HepG2 (cell line): Measurements from ENCODE around the gene IDNK. TPM values are rescaled to one million over a fixed set of nuclear protein-coding genes. Genes with fewer than 3 reads are reported as not detected.

ENCODE experiments used
- ATAC-seq: fragments of 200-7000 bp; cut with Tn5 transposase; 3 replicates; pipeline ENCODE4 v1.9.1; 2020; ENCODE audit warnings: mild to moderate bottlenecking, moderate library complexity
- BruUV-seq: library from RNA; stranded (reverse); fragments of 400-500 nt; replicated peaks from 2 replicates; lab custom pipeline; 2021; lab: Mats Ljungman, UMichigan
- CTCF ChIA-PET: fragments of 300-600 bp; formaldehyde crosslinking; extraction: SDS; loops from one replicate; lab custom pipeline; 2021; ENCODE audit warnings: low total read pairs, inconsistent platforms, low intra/inter-chr PET ratio; lab: Yijun Ruan, JAX
- POLR2A ChIA-PET: fragments of 350-600 bp; sonication (Branson Sonifier 250); formaldehyde crosslinking; loops from one replicate; lab custom pipeline; 2020; ENCODE audit warnings: antibody characterized with exemption, inconsistent platforms; lab: Yijun Ruan, JAX
- DNase-seq: peaks from one replicate; pipeline ENCODE4 v3.0.0-alpha.2; 2015; ENCODE audit warnings: low spot score
- FAIRE-seq: peaks from 3 replicates; lab custom pipeline; 2011; peaks lifted over from hg19 to GRCh38; lab: Jason Lieb, UNC
- H2AFZ ChIP-seq: one replicate; pipeline ENCODE4 v1.6.1; 2011; ENCODE audit warnings: low read length, inconsistent platforms
- H3K27ac ChIP-seq: fragments of 300-600 bp; 3 replicates; pipeline ENCODE4 v1.8.0; 2011; ENCODE audit warnings: mixed run types, mild to moderate bottlenecking, mixed read lengths, low read length, inconsistent platforms; ENCODE audit not compliant: insufficient read depth; ENCODE audit errors: extremely low read length
- H3K27me3 ChIP-seq, 2 experiments: fragments of 200-600 bp in 1 of 2; 2 replicates in 1 of 2; 3 replicates in 1 of 2; pipeline versions ENCODE4 v1.6.0 to v1.8.0; 2011; ENCODE audit warnings: low read length in 2 of 2, mild to moderate bottlenecking in 2 of 2, moderate library complexity in 2 of 2, inconsistent platforms in 1 of 2; ENCODE audit not compliant: insufficient read depth in 2 of 2, control insufficient read depth in 1 of 2
- H3K36me3 ChIP-seq, 2 experiments: fragments of 200-600 bp in 1 of 2; replicated peaks in 1 of 2; 2 replicates in 1 of 2; 3 replicates in 1 of 2; pipeline versions ENCODE4 v1.5.1 to v1.8.0; 2011; ENCODE audit warnings: low read length in 2 of 2, inconsistent platforms in 1 of 2; ENCODE audit not compliant: insufficient read depth in 2 of 2, control insufficient read depth in 1 of 2
- H3K4me1 ChIP-seq: 2 replicates; pipeline ENCODE4 v1.5.1; 2012; ENCODE audit warnings: low read length, inconsistent platforms; ENCODE audit not compliant: insufficient read depth
- H3K4me2 ChIP-seq: 2 replicates; pipeline ENCODE4 v1.6.0; 2011; ENCODE audit warnings: low read depth, low read length, inconsistent platforms
- H3K4me3 ChIP-seq, 3 experiments: fragments of 200-600 bp in 1 of 3; sonication (generic), shearing (Covaris generic) in 1 of 3; replicated peaks in 1 of 3; 2 replicates each; pipeline ENCODE4 v1.5.1; 2011 to 2016; ENCODE audit warnings: low read length in 3 of 3, inconsistent platforms in 2 of 3, low read depth in 2 of 3, mild to moderate bottlenecking in 2 of 3, control low read depth in 1 of 3, mixed read lengths in 1 of 3; ENCODE audit not compliant: insufficient read depth in 1 of 3
- H3K79me2 ChIP-seq: one replicate; pipeline ENCODE4 v1.6.1; 2011; ENCODE audit warnings: low read length, inconsistent platforms; ENCODE audit not compliant: insufficient read depth
- H3K9ac ChIP-seq: 2 replicates; pipeline ENCODE4 v1.6.0; 2011; ENCODE audit warnings: mild to moderate bottlenecking, low read depth, low read length, inconsistent platforms; ENCODE audit not compliant: insufficient read depth
- H3K9me3 ChIP-seq: 2 replicates; pipeline ENCODE4 v1.5.1; 2012; ENCODE audit warnings: mild to moderate bottlenecking, low read length
- H4K20me1 ChIP-seq: 2 replicates; pipeline ENCODE4 v1.6.0; 2011; ENCODE audit warnings: inconsistent platforms, mild to moderate bottlenecking, low read length, moderate library complexity; ENCODE audit not compliant: insufficient read depth
- ATF7 ChIP-seq, 2 experiments: fragments of 450-650 bp in 1 of 2; sonication (generic) in 1 of 2; formaldehyde crosslinking in 1 of 2; IDR thresholded peaks; 2 replicates each; pipeline versions ENCODE4 v1.4.0 to v1.6.1; 2016 to 2020; ENCODE audit warnings: antibody characterized with exemption in 1 of 2, mild to moderate bottlenecking in 1 of 2, missing genetic modification reagents in 1 of 2
- CENPBD1 ChIP-seq: sonication (generic); formaldehyde crosslinking; IDR thresholded peaks from 2 replicates; pipeline ENCODE4 v1.8.0; 2022; ENCODE audit warnings: missing genetic modification reagents, low read depth, mild to moderate bottlenecking, borderline replicate concordance
- GTF3A ChIP-seq: sonication (generic); formaldehyde crosslinking; conservative IDR thresholded peaks from 2 replicates; pipeline ENCODE4 v1.4.0; 2020; ENCODE audit warnings: mild to moderate bottlenecking, missing genetic modification reagents
- HNF4G ChIP-seq, 2 experiments: sonication (generic) in 1 of 2; formaldehyde crosslinking in 1 of 2; IDR thresholded peaks; 2 replicates each; pipeline versions ENCODE4 v1.4.0 to v1.6.1; 2011 to 2020; ENCODE audit warnings: borderline replicate concordance in 2 of 2, low read depth in 2 of 2, mild to moderate bottlenecking in 2 of 2, low read length in 1 of 2, missing genetic modification reagents in 1 of 2, moderate library complexity in 1 of 2
- ISX ChIP-seq: sonication (generic); formaldehyde crosslinking; conservative IDR thresholded peaks from 2 replicates; pipeline ENCODE4 v1.5.0; 2020; ENCODE audit warnings: missing genetic modification reagents
- KLF6 ChIP-seq: IDR thresholded peaks from 2 replicates; pipeline ENCODE4 v1.8.0; 2016; ENCODE audit warnings: missing biosample characterization, missing genetic modification reagents
- MTERF4 ChIP-seq: sonication (generic); formaldehyde crosslinking; IDR thresholded peaks from 2 replicates; pipeline ENCODE4 v1.8.0; 2023; ENCODE audit warnings: mild to moderate bottlenecking, missing genetic modification reagents
- NFE2 ChIP-seq: sonication (generic); formaldehyde crosslinking; IDR thresholded peaks from 2 replicates; pipeline ENCODE4 v1.4.0; 2020; ENCODE audit warnings: missing genetic modification reagents
- NR2F1 ChIP-seq, 2 experiments: fragments of 450-650 bp in 1 of 2; formaldehyde crosslinking in 1 of 2; IDR thresholded peaks; 2 replicates each; pipeline versions ENCODE4 v1.5.0 to v1.6.1; 2016 to 2020; ENCODE audit warnings: mild to moderate bottlenecking in 1 of 2, missing compliant biosample characterization in 1 of 2, missing genetic modification reagents in 1 of 2, moderate library complexity in 1 of 2
- TBX3 ChIP-seq: fragments of 450-650 bp; IDR thresholded peaks from 2 replicates; pipeline ENCODE4 v1.6.1; 2017; ENCODE audit warnings: antibody characterized with exemption, mild to moderate bottlenecking, inconsistent platforms, borderline replicate concordance
- THYN1 ChIP-seq: sonication (generic); formaldehyde crosslinking; IDR thresholded peaks from 2 replicates; pipeline ENCODE4 v1.8.1; 2023; ENCODE audit warnings: low read depth, mild to moderate bottlenecking, moderate library complexity, missing genetic modification reagents, borderline replicate concordance
- ZBTB25 ChIP-seq: IDR thresholded peaks from 2 replicates; pipeline ENCODE4 v1.6.1; 2018; ENCODE audit warnings: missing genetic modification reagents
- ZKSCAN5 ChIP-seq: sonication (generic); formaldehyde crosslinking; IDR thresholded peaks from 2 replicates; pipeline ENCODE4 v1.5.1; 2020; ENCODE audit warnings: mild to moderate bottlenecking, missing genetic modification reagents
- ZNF331 ChIP-seq: sonication (generic); formaldehyde crosslinking; IDR thresholded peaks from 2 replicates; pipeline ENCODE4 v1.4.0; 2020; ENCODE audit warnings: missing genetic modification reagents
- ZNF367 ChIP-seq: sonication (generic); formaldehyde crosslinking; IDR thresholded peaks from 2 replicates; pipeline ENCODE4 v1.4.0; 2020; ENCODE audit warnings: missing genetic modification reagents, borderline replicate concordance
- ZNF547 ChIP-seq: sonication (generic); formaldehyde crosslinking; IDR thresholded peaks from 2 replicates; pipeline ENCODE4 v1.5.1; 2020; ENCODE audit warnings: mild to moderate bottlenecking, missing genetic modification reagents
- ZSCAN20 ChIP-seq: sonication (generic); formaldehyde crosslinking; IDR thresholded peaks from 2 replicates; pipeline ENCODE4 v1.4.0; 2020; ENCODE audit warnings: missing genetic modification reagents, mild to moderate bottlenecking, borderline replicate concordance
- WGBS: methylation state at CpG from one replicate; pipeline ENCODE4 v1.1.6; 2017; ENCODE audit warnings: low lambda C conversion rate; 5-methylcytosine and 5-hydroxymethylcytosine counted together
- in situ Hi-C: cut with HindIII; loops from 2 replicates; pipeline ENCODE4 v1.10.0; 2017; ENCODE audit warnings: low pct_unique_long_range_greater_than_20kb; ENCODE audit not compliant: extremely low pct_ligation_motif_present
- intact Hi-C: fragments of 100-400 bp; cut with micrococcal nuclease; formaldehyde crosslinking; loops from one replicate; pipeline ENCODE4 v1.10.0; 2022; ENCODE audit not compliant: unreplicated experiment
- polyA plus RNA-seq, 8 experiments: library from polyadenylated mRNA; depleted of rRNA in 3 of 8; stranded (reverse) in 7 of 8; unstranded in 1 of 8; fragments of >200 nt; fragmentation: Illumina TruSeq in 4 of 8; extraction: Trizol in 4 of 8; gene quantifications; 2 replicates each; pipeline versions ENCODE4 v1.2.1 to v1.2.3, GENCODE V29; 2011 to 2016; ENCODE audit warnings: low read depth in 4 of 8, missing spikeins in 1 of 8, mixed read lengths in 1 of 8; ENCODE audit not compliant: insufficient read depth in 1 of 8
- total RNA-seq, 5 experiments: library from RNA; depleted of rRNA; stranded (reverse); fragments of >200 nt; fragmentation: Illumina TruSeq; extraction: Trizol; gene quantifications; 2 replicates each; pipeline ENCODE4 v1.2.3, GENCODE V29; 2016; ENCODE audit warnings: low read depth in 1 of 5

Gene IDNK
- total and polyA plus RNA-seq, 2 of the 13 experiments (the other 11 are each of a cell fraction or from before 2014, with no cell fraction given): 3.1 to 4.8 TPM

GRCh38 chr9:83671451-83671850 lies 48.5 kb downstream of the IDNK start:
- no peaks in the 10 kb centered on the region for H3K9me3 ChIP-seq
- H3K36me3 ChIP-seq: peaks cover 12 to 76% of the 10 kb centered on the region in 2 experiments
- no TSS peak for BruUV-seq
- FAIRE-seq (no peak), DNase-seq (no peak), ATAC-seq (no peak)
- H4K20me1 ChIP-seq: no peaks in the 10 kb centered on the region
- in situ Hi-C loops (no loop called here), intact Hi-C loops (no loop called here)
- peaks cover 8% of the 10 kb centered on the region; the same call in 1 of the 2 replicates for H3K4me1 ChIP-seq
- H3K4me3 ChIP-seq: no peak overlapping the region
- H3K27ac ChIP-seq: no peak overlapping the region
- WGBS: 92% methylated on average over 1 of the region's 1 CpG
- peaks cover 18% of the 10 kb centered on the region for H3K79me2 ChIP-seq
- CTCF ChIA-PET: no interaction called here
- no peak overlapping the region for H3K4me2 ChIP-seq
- H3K9ac ChIP-seq: no peak overlapping the region
- H3K27me3 ChIP-seq: no peaks in the 10 kb centered on the region
- TF ChIP-seq MTERF4 (CRISPR knock-in tag) (no peak), ZKSCAN5 (CRISPR knock-in tag) (no peak), TBX3 (no peak), NFE2 (CRISPR knock-in tag) (no peak), ZNF367 (CRISPR knock-in tag) (no peak), ATF7 (IDR thresholded peaks at IDR 0.05) (no peak), ATF7 (CRISPR knock-in tag; IDR thresholded peaks at IDR 0.05) (no peak), NR2F1 (CRISPR knock-in tag; IDR thresholded peaks at IDR 0.05) (no peak)
- POLR2A ChIA-PET: no interaction called here
- H2AFZ ChIP-seq: no peak overlapping the region

GRCh38 chr9:83675466-83675865 lies 52.5 kb downstream of the IDNK start:
- Histone ChIP-seq H3K9me3 (no peaks in the 10 kb centered on the region), H3K27me3 (no peaks in the 10 kb centered on the region), H3K4me3 (no peak overlapping the region), H3K36me3 (peaks cover 17 to 79% of the 10 kb centered on the region in 2 experiments), H3K9ac (no peak overlapping the region), H3K27ac (no peak overlapping the region), H4K20me1 (no peaks in the 10 kb centered on the region), H3K4me2 (no peak overlapping the region), H3K4me1 (peaks cover 8% of the 10 kb centered on the region; the same call in 1 of the 2 replicates), H3K79me2 (peaks cover 32% of the 10 kb centered on the region), H2AFZ (no peak overlapping the region)
- intact Hi-C loops: no loop called here
- no peak for ATAC-seq
- in situ Hi-C loops: no loop called here
- FAIRE-seq: no peak
- 100% methylated on average over 1 of the region's 1 CpG for WGBS
- no TSS peak for BruUV-seq
- CTCF ChIA-PET: no interaction called here
- DNase-seq: peak; percentile 3
- POLR2A ChIA-PET: no interaction called here
- TF ChIP-seq ISX (no peak), ZNF331 (CRISPR knock-in tag) (no peak), GTF3A (CRISPR knock-in tag) (no peak), ZBTB25 (CRISPR knock-in tag) (no peak), THYN1 (CRISPR knock-in tag) (no peak), CENPBD1 (no peak), ZSCAN20 (CRISPR knock-in tag) (no peak), HNF4G (IDR thresholded peaks at IDR 0.05; ENCODE audit: borderline replicate concordance, low read depth, low read length) (no peak), HNF4G (CRISPR knock-in tag; IDR thresholded peaks at IDR 0.05; ENCODE audit: borderline replicate concordance, low read depth) (no peak), ZNF547 (CRISPR knock-in tag) (no peak), KLF6 (no peak)
